Glomerular endothelial cell (primary cell): ENCODE measurements around the gene EN2. TPM values are rescaled to one million over a fixed set of nuclear protein-coding genes. Genes with fewer than 3 reads are reported as not detected.

Experiments
- DNase-seq: peaks from one replicate; pipeline ENCODE4 v3.0.0-alpha.2; 2011; ENCODE audit warnings: low read depth, low spot score; ENCODE audit errors: extremely low read depth
- total RNA-seq: library from RNA; depleted of rRNA; stranded (reverse); fragments of >200 nt; gene quantifications from 2 replicates; pipeline ENCODE4 v1.2.3, GENCODE V29; 2015

EN2 gene
- total RNA-seq, 1 donor from 2014 or later, result not detected

- DNase-seq, result no peak
Observed at GRCh38 chr7:155483868-155484325, 26.0 kb downstream of the EN2 start.

- DNase-seq, result no peak
Observed at GRCh38 chr7:155484483-155485399, 26.8 kb downstream of the EN2 start.

- DNase-seq, result no peak
Observed at GRCh38 chr7:155486783-155487508, 29.0 kb downstream of the EN2 start.

- DNase-seq, result no peak
Observed at GRCh38 chr7:155487509-155488482, 29.9 kb downstream of the EN2 start.

- no peak for DNase-seq
Observed at GRCh38 chr7:155488483-155489127, 30.7 kb downstream of the EN2 start.

GRCh38 chr7:155489158-155489840 lies 31.4 kb downstream of the EN2 start:
- DNase-seq, result no peak

GRCh38 chr7:155489862-155490696 lies 32.1 kb downstream of the EN2 start:
- no peak for DNase-seq

GRCh38 chr7:155490697-155491628 lies 33.0 kb downstream of the EN2 start:
- no peak for DNase-seq

- DNase-seq, result no peak
Observed at GRCh38 chr7:155491812-155492211, 33.9 kb downstream of the EN2 start.

- no peak for DNase-seq
Observed at GRCh38 chr7:155493744-155494538, 36.0 kb downstream of the EN2 start.

GRCh38 chr7:155494551-155494950 lies 36.6 kb downstream of the EN2 start:
- DNase-seq, result no peak

GRCh38 chr7:155495440-155496248 lies 37.7 kb downstream of the EN2 start:
- no peak for DNase-seq

- no peak for DNase-seq
Observed at GRCh38 chr7:155496267-155497005, 38.5 kb downstream of the EN2 start.

GRCh38 chr7:155497149-155497901 lies 39.4 kb downstream of the EN2 start:
- no peak for DNase-seq

GRCh38 chr7:155505422-155505793 lies 47.5 kb downstream of the EN2 start:
- DNase-seq, result no peak
